Measurements from ENCODE around the gene NAT10.

NAT10 gene

GRCh38 chr11:34174412-34175041 lies 69.1 kb downstream of the NAT10 start:
- Histone ChIP-seq H3K4me1 (ENCODE audit: insufficient read depth, low read length, severe bottlenecking) (no peaks in the 10 kb centered on the region), H3K27ac (ENCODE audit: low read depth, low read length, poor library complexity, severe bottlenecking) (no peak overlapping the region), H3K27me3 (ENCODE audit: insufficient read depth, low read length) (peaks cover 3% of the 10 kb centered on the region; the same call in 1 of the 2 replicates), H3K79me2 (ENCODE audit: insufficient read depth, low read length) (no peaks in the 10 kb centered on the region), H2AFZ (ENCODE audit: low read length) (no peak overlapping the region), H3K36me3 (ENCODE audit: insufficient read depth, low read length) (no peaks in the 10 kb centered on the region), H3K9ac (ENCODE audit: low read length) (no peak overlapping the region), H3K4me3 (ENCODE audit: low read depth, low read length, poor library complexity, severe bottlenecking) (no peak overlapping the region), H3K9me2 (ENCODE audit: low read depth, low read length) (no peaks in the 10 kb centered on the region), H4K20me1 (ENCODE audit: insufficient read depth, low read length) (no peaks in the 10 kb centered on the region), H3K9me3 (ENCODE audit: low read length) (no peaks in the 10 kb centered on the region), H3K4me2 (ENCODE audit: low read length) (peak overlapping the region; percentile 20; the same call in 1 of the 2 replicates), H3F3A (ENCODE audit: insufficient read depth, low read length) (no peaks in the 10 kb centered on the region)
- TF ChIP-seq CTCF (IDR thresholded peaks at IDR 0.05; ENCODE audit: low read length) (peak; percentile 78), EZH2 (IDR thresholded peaks at IDR 0.05; ENCODE audit: borderline replicate concordance, low read length) (no peak)

GRCh38 chr11:34175284-34176019 lies 70.0 kb downstream of the NAT10 start:
- Histone ChIP-seq H3K79me2 (ENCODE audit: insufficient read depth, low read length) (no peaks in the 10 kb centered on the region), H3K36me3 (ENCODE audit: insufficient read depth, low read length) (no peaks in the 10 kb centered on the region), H3K27me3 (ENCODE audit: insufficient read depth, low read length) (peaks cover 3% of the 10 kb centered on the region; the same call in 1 of the 2 replicates), H3K9ac (ENCODE audit: low read length) (no peak overlapping the region), H3K4me1 (ENCODE audit: insufficient read depth, low read length, severe bottlenecking) (no peaks in the 10 kb centered on the region), H3K9me2 (ENCODE audit: low read depth, low read length) (no peaks in the 10 kb centered on the region), H3K27ac (ENCODE audit: low read depth, low read length, poor library complexity, severe bottlenecking) (no peak overlapping the region), H3K9me3 (ENCODE audit: low read length) (no peaks in the 10 kb centered on the region), H3K4me2 (ENCODE audit: low read length) (no peak overlapping the region), H4K20me1 (ENCODE audit: insufficient read depth, low read length) (no peaks in the 10 kb centered on the region), H3K4me3 (ENCODE audit: low read depth, low read length, poor library complexity, severe bottlenecking) (no peak overlapping the region), H2AFZ (ENCODE audit: low read length) (no peak overlapping the region), H3F3A (ENCODE audit: insufficient read depth, low read length) (no peaks in the 10 kb centered on the region)
- TF ChIP-seq CTCF (IDR thresholded peaks at IDR 0.05; ENCODE audit: low read length) (no peak), EZH2 (IDR thresholded peaks at IDR 0.05; ENCODE audit: borderline replicate concordance, low read length) (no peak)

DNA sequence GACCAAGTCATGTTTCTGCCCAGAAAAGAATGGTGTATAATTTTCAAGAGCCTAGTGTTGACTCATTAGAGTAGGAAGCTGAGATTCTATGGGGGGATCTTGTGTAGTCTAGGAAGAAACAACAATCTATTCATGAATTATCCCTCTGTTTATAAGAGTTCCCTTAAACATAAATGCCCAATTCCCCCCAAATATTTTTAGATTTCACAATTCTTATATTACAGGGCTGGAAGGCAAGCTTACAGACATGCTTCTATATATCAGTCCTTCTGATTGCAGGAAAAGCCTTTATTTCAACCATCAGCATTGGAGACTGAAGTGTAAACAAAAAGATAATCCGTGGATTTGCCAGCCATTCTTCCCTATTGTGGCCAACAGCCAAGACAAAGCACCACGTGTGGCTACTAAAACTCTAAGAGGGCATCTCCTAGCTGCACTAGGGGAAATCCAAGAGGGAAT lies 71.4 kb downstream of the NAT10 start:
- no peak overlapping the region for H3K4me2 ChIP-seq (ENCODE audit: low read length)
- no peak overlapping the region for H3K9ac ChIP-seq (ENCODE audit: low read length)
- no peaks in the 10 kb centered on the region for H3K9me3 ChIP-seq (ENCODE audit: low read length)
- no peaks in the 10 kb centered on the region for H3K79me2 ChIP-seq (ENCODE audit: insufficient read depth, low read length)
- H4K20me1 ChIP-seq (ENCODE audit: insufficient read depth, low read length): no peaks in the 10 kb centered on the region
- H3F3A ChIP-seq (ENCODE audit: insufficient read depth, low read length): no peaks in the 10 kb centered on the region
- no peak overlapping the region for H3K4me3 ChIP-seq (ENCODE audit: low read depth, low read length, poor library complexity, severe bottlenecking)
- no peak overlapping the region for H3K27ac ChIP-seq (ENCODE audit: low read depth, low read length, poor library complexity, severe bottlenecking)
- no peak for TF ChIP-seq EZH2 (IDR thresholded peaks at IDR 0.05; ENCODE audit: borderline replicate concordance, low read length)
- no peaks in the 10 kb centered on the region for H3K36me3 ChIP-seq (ENCODE audit: insufficient read depth, low read length)
- H2AFZ ChIP-seq (ENCODE audit: low read length): no peak overlapping the region
- H3K27me3 ChIP-seq (ENCODE audit: insufficient read depth, low read length): peaks cover 3% of the 10 kb centered on the region; the same call in 1 of the 2 replicates
- no peaks in the 10 kb centered on the region for H3K4me1 ChIP-seq (ENCODE audit: insufficient read depth, low read length, severe bottlenecking)
- H3K9me2 ChIP-seq (ENCODE audit: low read depth, low read length): no peaks in the 10 kb centered on the region
